Right cardiac atrium (tissue), 5 donors: ENCODE measurements around the gene MTFR1L. TPM values are rescaled to one million over a fixed set of nuclear protein-coding genes. Genes with fewer than 3 reads are reported as not detected.

Source experiments
- ATAC-seq, 2 donors: fragments of 200-7000 bp; cut with Tn5 transposase; one replicate each; pipeline versions ENCODE4 v1.8.0 to v1.9.1; 2020; ENCODE audit warnings: moderate library complexity in 2 of 2, mild to moderate bottlenecking in 1 of 2
- DNase-seq, 3 donors: peaks; one replicate each; pipeline ENCODE4 v3.0.0-alpha.2; 2020
- H3K27ac ChIP-seq: one replicate; pipeline ENCODE4 v1.5.1; 2013; ENCODE audit warnings: mild to moderate bottlenecking, low read length, control low read depth, moderate library complexity
- H3K27me3 ChIP-seq: one replicate; pipeline ENCODE4 v1.6.1; 2013; ENCODE audit not compliant: control insufficient read depth, insufficient read depth
- H3K4me1 ChIP-seq: one replicate; pipeline ENCODE4 v1.6.1; 2013; ENCODE audit warnings: low read length; ENCODE audit not compliant: control insufficient read depth, insufficient read depth
- H3K4me3 ChIP-seq: one replicate; pipeline ENCODE4 v1.5.1; 2013; ENCODE audit warnings: low read length, control low read depth
- H3K9me3 ChIP-seq: one replicate; pipeline ENCODE4 v1.6.1; 2013; ENCODE audit warnings: low read length; ENCODE audit not compliant: control insufficient read depth
- WGBS: extraction: QIAGEN DNeasy Blood & Tissue Kit; methylation state at CpG from one replicate; pipeline ENCODE4 v1.1.7; 2013; 5-methylcytosine and 5-hydroxymethylcytosine counted together
- intact Hi-C, 4 donors: fragments of 100-400 bp; cut with DNase I; formaldehyde crosslinking; loops; one replicate each; pipeline versions ENCODE4 v1.11.0 to v1.14.0; 2022 to 2023
- polyA plus RNA-seq: library from polyadenylated mRNA; stranded (reverse); fragments of 200-250 nt; gene quantifications from one replicate; pipeline ENCODE4 v1.2.3, GENCODE V29; 2013
- total RNA-seq, 4 donors: library from RNA; stranded (reverse); fragmentation: NEBNext Ultra II Directional; extraction: Animal tissue kit (Norgen Biotek cat#: 25700); gene quantifications; one replicate each; pipeline ENCODE4 v1.2.1, GENCODE V29; 2021
- donor health status: healthy with polysubstance abuse.
- donor health status: DM: no; HTN: yes; CAD: no.
- donor health status: DM: no; HTN: no; CAD: no.
- donor health status: DM: no; HTN: yes; CAD: no; lungs with severe emphysema.
- donor health status: DM: yes; HTN: yes; CAD: no.

The MTFR1L gene
- total and polyA plus RNA-seq, 5 donors = 125 to 195 (median 169) TPM

GRCh38 chr1:25875154-25875855 is 55.6 kb downstream of the MTFR1L start, which contains the start of gene PAQR7:
PAQR7 (minus strand) TSS chr1:25875708; CDS start chr1:25863839, 11,869 bp downstream.
- peaks cover 4% of the 10 kb centered on the region for H3K4me1 ChIP-seq
- WGBS = under 1% methylated on average over 75 of the region's 75 CpGs
- no peaks in the 10 kb centered on the region for H3K9me3 ChIP-seq
- no peaks in the 10 kb centered on the region for H3K27me3 ChIP-seq
- H3K27ac ChIP-seq = peak within 1 kb of the TSS; percentile 8
- peak within 1 kb of the TSS; percentile 61 for H3K4me3 ChIP-seq
- ATAC-seq (peak; percentile 89 to 91), DNase-seq (peak; percentile 79 to 93 (median 92))
- intact Hi-C loops = no loop called here

DNA sequence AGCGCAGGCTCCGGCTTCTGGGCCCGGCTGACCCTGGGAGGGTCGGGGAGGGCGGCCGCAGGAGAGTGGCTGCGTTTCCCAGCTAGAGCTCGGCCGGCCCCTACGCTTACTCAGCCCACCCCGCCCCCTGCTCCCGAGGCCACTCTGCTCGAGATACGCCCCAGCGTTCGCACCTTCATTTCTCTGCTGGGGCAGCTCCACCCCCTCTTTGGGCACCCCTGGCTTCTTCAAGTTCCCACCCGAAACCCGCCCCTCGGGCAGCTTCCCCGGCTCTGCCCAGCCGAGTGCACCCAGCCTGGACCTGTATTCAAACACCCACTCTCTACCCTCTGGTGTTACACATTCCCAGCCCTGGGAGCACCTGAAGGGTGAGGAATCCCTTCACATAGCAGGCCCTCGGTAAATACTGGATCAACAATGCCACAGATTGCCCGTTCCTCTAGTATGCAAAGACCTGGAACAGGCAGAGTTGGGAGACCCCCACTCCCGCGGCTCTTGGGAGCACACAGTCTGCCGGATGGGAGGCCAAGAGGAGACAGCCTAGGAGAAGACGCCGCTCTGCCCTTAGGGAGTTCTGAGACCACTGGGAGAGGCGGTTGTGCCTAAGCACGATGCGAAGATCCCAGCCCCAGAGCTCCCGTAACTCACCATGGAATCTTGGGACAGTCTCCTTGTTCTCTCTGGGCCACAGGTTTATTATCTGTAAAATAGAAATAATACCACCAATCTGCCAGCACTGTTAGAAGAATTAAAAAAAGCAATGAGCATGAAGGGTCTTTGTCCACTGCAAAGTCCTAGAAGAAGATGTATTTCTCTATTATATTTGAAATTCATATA is 56.3 kb downstream of the MTFR1L start:
- 28% methylated on average over 32 of the region's 32 CpGs for WGBS
- intact Hi-C loops = no loop called here
- H3K27me3 ChIP-seq = no peaks in the 10 kb centered on the region
- peak overlapping the region; percentile 8 for H3K27ac ChIP-seq
- no peaks in the 10 kb centered on the region for H3K9me3 ChIP-seq
- ATAC-seq (peak; percentile 59 to 74), DNase-seq (no peak)
- peaks cover 4% of the 10 kb centered on the region for H3K4me1 ChIP-seq
- peak overlapping the region; percentile 61 for H3K4me3 ChIP-seq

DNA sequence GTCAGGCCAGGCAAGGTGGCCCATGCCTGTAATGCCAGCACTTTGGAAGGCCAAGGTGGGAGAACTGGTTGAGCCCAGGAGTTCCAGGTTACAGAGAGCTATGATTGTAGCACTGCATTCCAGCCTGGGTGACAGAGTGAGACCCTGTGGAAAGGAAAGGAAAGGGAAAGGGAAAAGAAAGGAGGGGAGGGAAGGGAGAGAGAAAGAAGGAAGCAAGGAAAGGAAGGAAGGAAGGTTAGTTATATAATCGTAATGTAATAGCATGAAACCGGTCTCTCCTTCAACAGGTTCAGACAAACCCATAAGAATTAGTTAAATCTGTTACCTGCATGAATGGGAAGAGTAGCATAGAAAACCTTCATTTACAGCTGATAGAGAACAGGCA is 56.9 kb downstream of the MTFR1L start:
- H3K27ac ChIP-seq = no peak overlapping the region
- peak in 1 of 3 donors; percentile 27 for DNase-seq

GRCh38 chr1:25877155-25877554 is 57.4 kb downstream of the MTFR1L start:
- no peaks in the 10 kb centered on the region for H3K9me3 ChIP-seq
- intact Hi-C loops = no loop called here
- 88% methylated on average over 2 of the region's 2 CpGs for WGBS
- no peaks in the 10 kb centered on the region for H3K27me3 ChIP-seq
- no peak overlapping the region for H3K27ac ChIP-seq
- H3K4me1 ChIP-seq = peaks cover 3% of the 10 kb centered on the region
- DNase-seq (no peak), ATAC-seq (no peak)
- H3K4me3 ChIP-seq = no peak overlapping the region

More for the DNA sequence above, 56.9 kb downstream of the MTFR1L start:
- intact Hi-C loops = no loop called here
- ATAC-seq = no peak
- Histone ChIP-seq H3K27me3 (no peaks in the 10 kb centered on the region), H3K9me3 (no peaks in the 10 kb centered on the region), H3K4me3 (no peak overlapping the region), H3K4me1 (peaks cover 4% of the 10 kb centered on the region)
- WGBS = 74% methylated on average over 2 of the region's 2 CpGs

DNA sequence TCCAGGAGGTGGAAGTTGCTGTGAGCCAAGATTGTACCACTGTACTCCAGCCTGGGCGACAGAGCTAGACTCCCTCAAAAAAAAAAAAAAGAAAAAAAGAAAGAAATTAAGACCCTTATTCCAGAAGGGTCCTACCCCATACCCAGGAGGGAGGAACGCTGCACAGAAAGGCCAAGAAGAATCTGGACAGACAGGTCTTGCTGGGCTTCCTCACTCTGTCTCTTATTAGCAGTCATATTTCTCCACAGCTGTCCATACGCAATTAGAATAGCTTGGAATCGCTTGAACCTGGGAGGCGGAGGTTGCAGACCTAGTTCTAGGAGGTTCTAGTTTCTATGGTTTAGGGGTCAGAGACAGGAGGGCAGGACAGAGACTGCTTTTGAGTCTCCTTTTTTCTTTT is 58.9 kb downstream of the MTFR1L start:
- WGBS = 94% methylated on average over 5 of the region's 5 CpGs
- no peak overlapping the region for H3K27ac ChIP-seq
- DNase-seq = no peak
- no peak overlapping the region for H3K4me3 ChIP-seq
- no peaks in the 10 kb centered on the region for H3K27me3 ChIP-seq
- no peaks in the 10 kb centered on the region for H3K9me3 ChIP-seq
- intact Hi-C loops = no loop called here
- no peaks in the 10 kb centered on the region for H3K4me1 ChIP-seq
- no peak for ATAC-seq

GRCh38 chr1:25879675-25880074 is 59.9 kb downstream of the MTFR1L start:
- intact Hi-C loops = no loop called here
- no peak overlapping the region for H3K4me3 ChIP-seq
- no peak for ATAC-seq
- H3K9me3 ChIP-seq = no peaks in the 10 kb centered on the region
- peak in 1 of 3 donors; percentile 60 for DNase-seq
- no peaks in the 10 kb centered on the region for H3K4me1 ChIP-seq
- H3K27me3 ChIP-seq = no peaks in the 10 kb centered on the region
- H3K27ac ChIP-seq = no peak overlapping the region
- WGBS = 46% methylated on average over 2 of the region's 2 CpGs

DNA sequence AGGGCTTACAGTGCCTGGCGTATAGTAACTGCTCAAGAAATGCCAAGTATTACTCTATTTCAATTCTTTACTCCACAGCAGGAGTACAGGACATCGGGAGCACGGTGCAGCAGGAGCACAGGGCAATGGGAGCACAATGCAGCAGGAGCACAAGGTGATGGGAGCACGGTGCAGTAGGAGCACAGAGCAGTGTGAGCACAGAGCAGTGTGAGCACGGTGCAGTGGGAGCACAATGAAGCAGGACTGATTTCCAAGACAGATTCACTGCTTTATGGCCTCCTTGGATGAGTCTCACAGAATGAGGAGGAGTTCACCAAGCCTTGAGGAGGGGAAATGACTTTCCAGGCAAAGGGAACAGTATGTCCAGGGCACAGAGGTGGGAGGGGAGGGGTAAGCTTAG is 60.8 kb downstream of the MTFR1L start:
- intact Hi-C loops = no loop called here
- H3K4me1 ChIP-seq = no peaks in the 10 kb centered on the region
- no peak overlapping the region for H3K27ac ChIP-seq
- H3K9me3 ChIP-seq = no peaks in the 10 kb centered on the region
- ATAC-seq = no peak
- DNase-seq = no peak
- WGBS = 95% methylated on average over 5 of the region's 5 CpGs
- H3K4me3 ChIP-seq = no peak overlapping the region
- no peaks in the 10 kb centered on the region for H3K27me3 ChIP-seq

- DNase-seq (no peak), ATAC-seq (no peak)
- no peaks in the 10 kb centered on the region for H3K27me3 ChIP-seq
- 90% methylated on average over 11 of the region's 11 CpGs for WGBS
- H3K4me3 ChIP-seq = no peak overlapping the region
- H3K9me3 ChIP-seq = no peaks in the 10 kb centered on the region
- H3K4me1 ChIP-seq = no peaks in the 10 kb centered on the region
- no peak overlapping the region for H3K27ac ChIP-seq
- intact Hi-C loops = no loop called here
Measured at GRCh38 chr1:25881266-25881665, 61.5 kb downstream of the MTFR1L start.

Other genes with a start within 250 kb of the MTFR1L start
- 10 to 100 TPM; 10.6 to 15.7 (median 12.8) TPM for gene MAN1C1, start 203.2 kb upstream of the MTFR1L start, total RNA-seq
- 9.1 TPM for gene MAN1C1, start 203.2 kb upstream of the MTFR1L start, polyA plus RNA-seq
- 10 to 100 TPM; 34.7 to 48.2 (median 40.5) TPM for gene SELENON, start 19.8 kb upstream of the MTFR1L start, total RNA-seq
- gene SELENON, start 19.8 kb upstream of the MTFR1L start, polyA plus RNA-seq = 26.4 TPM
- under 1 TPM in 1 of 4 donors, not detected in 3; 0.34 TPM for gene AUNIP, start 39.5 kb downstream of the MTFR1L start, total RNA-seq
- not detected for gene AUNIP, start 39.5 kb downstream of the MTFR1L start, polyA plus RNA-seq
- 1 to 10 TPM; 2.5 to 3.1 (median 2.9) TPM for gene PAQR7, start 55.8 kb downstream of the MTFR1L start, total RNA-seq
- 1.5 TPM for gene PAQR7, start 55.8 kb downstream of the MTFR1L start, polyA plus RNA-seq
- gene STMN1, start 86.5 kb downstream of the MTFR1L start, total RNA-seq = 10 to 100 TPM; 10.3 to 20.2 (median 16.0) TPM
- gene STMN1, start 86.5 kb downstream of the MTFR1L start, polyA plus RNA-seq = 20.7 TPM
- 1 to 10 TPM; 3.9 to 5.6 (median 4.2) TPM for gene PAFAH2, start 178.1 kb downstream of the MTFR1L start, total RNA-seq
- 2.0 TPM for gene PAFAH2, start 178.1 kb downstream of the MTFR1L start, polyA plus RNA-seq
- 1 to 10 TPM in 3 of 4 donors, under 1 TPM in 1; 0.78 to 4.3 (median 2.7) TPM for gene EXTL1, start 201.8 kb downstream of the MTFR1L start, total RNA-seq
- gene EXTL1, start 201.8 kb downstream of the MTFR1L start, polyA plus RNA-seq = 2.2 TPM
- gene SLC30A2, start 226.2 kb downstream of the MTFR1L start, total RNA-seq = under 1 TPM; 0.24 to 0.48 (median 0.41) TPM
- 0.36 TPM for gene SLC30A2, start 226.2 kb downstream of the MTFR1L start, polyA plus RNA-seq
- gene TRIM63, start 247.7 kb downstream of the MTFR1L start, total RNA-seq = 100 to 1,000 TPM; 121 to 194 (median 155) TPM
- 184 TPM for gene TRIM63, start 247.7 kb downstream of the MTFR1L start, polyA plus RNA-seq